Loucy (cell line): ENCODE results near the gene CABP7.

Experiments
- H2AFZ ChIP-seq: fragments of 200-600 bp; sonication (generic); 2 replicates; pipeline ENCODE4 v1.6.0; 2016; ENCODE audit warnings: antibody characterized with exemption, mild to moderate bottlenecking, low read length, moderate library complexity
- H3F3A ChIP-seq: fragments of 200-600 bp; 2 replicates; pipeline ENCODE4 v1.6.0; 2016; ENCODE audit warnings: antibody characterized with exemption, low read depth, mild to moderate bottlenecking
- H3K27me3 ChIP-seq: fragments of 200-600 bp; sonication (generic); 2 replicates; pipeline ENCODE4 v1.6.1; 2014; ENCODE audit warnings: low read length, mild to moderate bottlenecking; ENCODE audit not compliant: insufficient read depth, poor library complexity, severe bottlenecking
- H3K36me3 ChIP-seq: fragments of 200-600 bp; sonication (generic); 2 replicates; pipeline ENCODE4 v1.6.1; 2016; ENCODE audit warnings: low read length; ENCODE audit not compliant: insufficient read depth
- H3K4me1 ChIP-seq: fragments of 200-600 bp; sonication (generic); 2 replicates; pipeline ENCODE4 v1.5.1; 2014; ENCODE audit warnings: low read length, mild to moderate bottlenecking; ENCODE audit not compliant: insufficient read depth, poor library complexity, severe bottlenecking
- H3K4me2 ChIP-seq: fragments of 200-600 bp; sonication (generic); 2 replicates; pipeline ENCODE4 v1.6.0; 2014; ENCODE audit warnings: antibody characterized with exemption, low read length, low read depth, mild to moderate bottlenecking; ENCODE audit not compliant: poor library complexity, severe bottlenecking
- H3K4me3 ChIP-seq: fragments of 200-600 bp; sonication (generic); 2 replicates; pipeline ENCODE4 v1.5.1; 2014; ENCODE audit warnings: low read length, mild to moderate bottlenecking, mixed read lengths; ENCODE audit not compliant: poor library complexity, severe bottlenecking
- H3K79me2 ChIP-seq: fragments of 200-600 bp; sonication (generic); 2 replicates; pipeline ENCODE4 v1.6.1; 2014; ENCODE audit warnings: low read length; ENCODE audit not compliant: insufficient read depth
- H3K9ac ChIP-seq: fragments of 200-600 bp; sonication (generic); 2 replicates; pipeline ENCODE4 v1.6.0; 2014; ENCODE audit warnings: mild to moderate bottlenecking, low read depth, low read length, moderate library complexity; ENCODE audit not compliant: poor library complexity, severe bottlenecking
- H3K9me2 ChIP-seq: fragments of 200-600 bp; sonication (generic); replicated peaks from 2 replicates; pipeline ENCODE4 v1.6.1; 2016; ENCODE audit warnings: low read depth, low read length, mixed read lengths
- H3K9me3 ChIP-seq: fragments of 200-600 bp; sonication (generic); 2 replicates; pipeline ENCODE4 v1.6.1; 2014; ENCODE audit warnings: mild to moderate bottlenecking, antibody characterized with exemption, low read length, low read depth; ENCODE audit not compliant: insufficient read depth
- H4K20me1 ChIP-seq: fragments of 200-600 bp; sonication (generic); 2 replicates; pipeline ENCODE4 v1.6.0; 2014; ENCODE audit warnings: antibody characterized with exemption, low read length, mild to moderate bottlenecking; ENCODE audit not compliant: insufficient read depth, poor library complexity, severe bottlenecking
- EZH2phosphoT487 ChIP-seq: fragments of 200-600 bp; IDR thresholded peaks from 2 replicates; pipeline ENCODE4 v1.6.1; 2018; ENCODE audit warnings: antibody characterized with exemption, mild to moderate bottlenecking, moderate library complexity, borderline replicate concordance
- TF ChIP-seq, protein P1 (sequence below): fragments of 200-600 bp; sonication (generic); conservative IDR thresholded peaks from 2 replicates; pipeline ENCODE4 v1.5.1; 2014; ENCODE audit warnings: mild to moderate bottlenecking, antibody characterized with exemption, low read length

The CABP7 gene

DNA sequence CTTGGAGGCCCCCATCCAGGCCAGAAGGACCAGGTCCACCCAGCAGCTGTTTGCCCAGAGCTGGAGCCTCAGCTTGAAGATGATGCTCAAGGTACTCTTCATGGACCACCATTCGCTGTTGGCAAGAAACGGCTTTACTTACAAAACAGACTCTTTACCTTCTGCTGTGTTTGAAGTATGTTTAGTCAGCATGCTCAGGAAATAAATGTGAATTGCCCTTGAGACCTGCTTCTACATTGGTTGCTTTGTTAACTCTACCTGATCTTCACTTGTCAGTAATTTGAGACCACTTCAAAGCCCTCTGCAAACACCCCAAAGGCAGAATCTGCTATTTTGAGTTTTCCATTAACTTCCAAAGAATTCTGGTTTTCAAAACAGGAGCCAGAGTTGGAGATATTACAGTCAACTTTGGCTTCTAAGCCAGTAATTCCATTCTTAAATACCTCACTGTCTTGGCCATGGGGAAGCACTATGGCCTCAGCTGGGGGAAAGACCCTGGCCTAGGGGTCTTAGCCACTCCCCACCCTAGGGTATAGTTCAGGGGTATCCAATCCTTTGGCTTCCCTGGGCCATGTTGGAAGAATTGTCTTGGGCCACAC, 50.0 kb downstream of the CABP7 start:
- peak overlapping the region; percentile 97 for H3K4me2 ChIP-seq
- peaks cover 24% of the 10 kb centered on the region for H3K4me1 ChIP-seq
- no peak overlapping the region for H2AFZ ChIP-seq
- peaks cover 40% of the 10 kb centered on the region for H3K79me2 ChIP-seq
- no peaks in the 10 kb centered on the region for H3K27me3 ChIP-seq
- H3K36me3 ChIP-seq, result peaks cover 9% of the 10 kb centered on the region; the same call in 1 of the 2 replicates
- no peak overlapping the region for H3K9ac ChIP-seq
- H3K4me3 ChIP-seq, result no peak overlapping the region
- TF ChIP-seq, protein P1, sequence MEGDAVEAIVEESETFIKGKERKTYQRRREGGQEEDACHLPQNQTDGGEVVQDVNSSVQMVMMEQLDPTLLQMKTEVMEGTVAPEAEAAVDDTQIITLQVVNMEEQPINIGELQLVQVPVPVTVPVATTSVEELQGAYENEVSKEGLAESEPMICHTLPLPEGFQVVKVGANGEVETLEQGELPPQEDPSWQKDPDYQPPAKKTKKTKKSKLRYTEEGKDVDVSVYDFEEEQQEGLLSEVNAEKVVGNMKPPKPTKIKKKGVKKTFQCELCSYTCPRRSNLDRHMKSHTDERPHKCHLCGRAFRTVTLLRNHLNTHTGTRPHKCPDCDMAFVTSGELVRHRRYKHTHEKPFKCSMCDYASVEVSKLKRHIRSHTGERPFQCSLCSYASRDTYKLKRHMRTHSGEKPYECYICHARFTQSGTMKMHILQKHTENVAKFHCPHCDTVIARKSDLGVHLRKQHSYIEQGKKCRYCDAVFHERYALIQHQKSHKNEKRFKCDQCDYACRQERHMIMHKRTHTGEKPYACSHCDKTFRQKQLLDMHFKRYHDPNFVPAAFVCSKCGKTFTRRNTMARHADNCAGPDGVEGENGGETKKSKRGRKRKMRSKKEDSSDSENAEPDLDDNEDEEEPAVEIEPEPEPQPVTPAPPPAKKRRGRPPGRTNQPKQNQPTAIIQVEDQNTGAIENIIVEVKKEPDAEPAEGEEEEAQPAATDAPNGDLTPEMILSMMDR, result no peak
- no peak for TF ChIP-seq EZH2phosphoT487
- H4K20me1 ChIP-seq, result peaks cover 3% of the 10 kb centered on the region
- no peaks in the 10 kb centered on the region for H3F3A ChIP-seq
- H3K9me3 ChIP-seq, result no peaks in the 10 kb centered on the region
- no peaks in the 10 kb centered on the region for H3K9me2 ChIP-seq

DNA sequence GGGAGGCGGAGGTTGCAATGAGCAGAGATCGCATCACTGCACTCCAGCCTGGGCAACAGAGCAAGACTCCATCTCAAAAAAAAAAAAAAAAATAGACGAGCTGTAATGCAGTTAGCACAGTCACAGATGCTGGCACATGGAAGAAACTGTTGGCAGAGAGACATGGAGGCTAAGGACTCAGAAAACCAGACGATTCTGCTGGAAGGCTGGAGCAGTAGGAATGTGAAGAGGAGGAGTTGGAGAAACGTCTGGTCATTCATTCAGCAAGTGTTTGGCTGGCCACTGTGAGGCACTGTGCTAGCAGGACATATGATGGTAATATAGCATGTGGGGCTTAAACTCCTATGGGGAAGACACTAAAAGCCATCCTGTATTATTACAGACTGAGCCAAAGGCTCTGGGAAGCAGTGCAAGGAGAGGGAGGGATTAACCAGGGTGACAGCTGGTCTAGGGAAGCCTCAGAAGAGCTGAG, 52.4 kb downstream of the CABP7 start:
- Histone ChIP-seq H3K27me3 (no peaks in the 10 kb centered on the region), H3K4me3 (no peak overlapping the region), H3F3A (no peaks in the 10 kb centered on the region), H3K9ac (no peak overlapping the region), H3K4me1 (peaks cover 13% of the 10 kb centered on the region), H3K79me2 (peaks cover 28% of the 10 kb centered on the region), H3K36me3 (peaks cover 9% of the 10 kb centered on the region; the same call in 1 of the 2 replicates), H3K9me2 (no peaks in the 10 kb centered on the region), H3K4me2 (no peak overlapping the region), H2AFZ (no peak overlapping the region), H3K9me3 (no peaks in the 10 kb centered on the region), H4K20me1 (peaks cover 3% of the 10 kb centered on the region)
- TF ChIP-seq, protein P1, result peak; percentile 63
- TF ChIP-seq EZH2phosphoT487, result no peak

DNA sequence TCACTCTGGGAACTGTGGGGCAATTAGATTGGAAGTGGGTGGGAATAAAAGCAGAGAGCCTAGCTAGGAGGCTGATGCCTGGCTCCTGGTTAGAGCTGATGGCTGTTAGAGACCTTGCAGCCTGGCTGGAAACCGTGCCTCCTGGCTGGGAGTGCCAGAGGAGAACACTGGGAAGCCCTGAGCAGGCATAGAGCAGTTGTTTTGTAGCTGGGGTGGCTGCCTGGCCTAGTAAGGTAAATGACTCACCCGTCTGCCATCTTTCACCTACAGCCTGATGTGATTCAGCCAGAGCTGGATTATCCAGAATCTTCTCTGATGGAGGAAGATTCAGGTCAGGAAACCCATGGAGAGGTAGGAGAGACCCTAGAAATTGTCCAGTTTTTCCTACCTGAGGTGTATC, 53.4 kb downstream of the CABP7 start:
- H3K4me2 ChIP-seq, result no peak overlapping the region
- no peak overlapping the region for H2AFZ ChIP-seq
- H3K9ac ChIP-seq, result no peak overlapping the region
- no peak for TF ChIP-seq EZH2phosphoT487
- TF ChIP-seq, protein P1, result no peak
- no peaks in the 10 kb centered on the region for H3F3A ChIP-seq
- peaks cover 9% of the 10 kb centered on the region; the same call in 1 of the 2 replicates for H3K36me3 ChIP-seq
- H3K9me3 ChIP-seq, result no peaks in the 10 kb centered on the region
- H3K9me2 ChIP-seq, result no peaks in the 10 kb centered on the region
- H3K79me2 ChIP-seq, result peaks cover 17% of the 10 kb centered on the region
- H3K4me3 ChIP-seq, result no peak overlapping the region
- H3K27me3 ChIP-seq, result no peaks in the 10 kb centered on the region
- H3K4me1 ChIP-seq, result peaks cover 8% of the 10 kb centered on the region
- H4K20me1 ChIP-seq, result peaks cover 2% of the 10 kb centered on the region
